Activated naive CD8-positive, alpha-beta T cell treated with anti-CD3 and anti-CD28 coated beads, Interleukin-2, amount 50 U/mL, for 24 hours (primary cell): ENCODE measurements around the gene ADSS1.

Experiments
- ATAC-seq: fragments of 150-1000 bp; cut with Tn5 transposase; one replicate; pipeline ENCODE4 v1.10.0; 2021
- DNase-seq: peaks from one replicate; pipeline ENCODE4 v3.0.0; 2021
- H3K27ac Mint-ChIP-seq: one replicate; pipeline ENCODE4 v1.8.0; 2021; ENCODE audit warnings: mild to moderate bottlenecking, mixed read lengths
- H3K27me3 Mint-ChIP-seq: one replicate; pipeline ENCODE4 v1.8.0; 2021; ENCODE audit warnings: mixed read lengths
- H3K36me3 Mint-ChIP-seq: one replicate; pipeline ENCODE4 v1.8.0; 2021; ENCODE audit warnings: low read depth, mixed read lengths
- H3K4me1 Mint-ChIP-seq: one replicate; pipeline ENCODE4 v1.8.0; 2021; ENCODE audit warnings: mixed read lengths
- H3K4me3 Mint-ChIP-seq: one replicate; pipeline ENCODE4 v1.8.0; 2021; ENCODE audit warnings: mild to moderate bottlenecking, moderate library complexity, mixed read lengths
- H3K9me3 Mint-ChIP-seq: one replicate; pipeline ENCODE4 v1.8.0; 2021; ENCODE audit warnings: mixed read lengths

The ADSS1 gene

GRCh38 chr14:104692939-104693315 is 31.1 kb upstream of the ADSS1 start:
- peaks cover 39% of the 10 kb centered on the region for H3K4me1 Mint-ChIP-seq
- H3K27ac Mint-ChIP-seq: no peak overlapping the region
- H3K36me3 Mint-ChIP-seq: peaks cover 7% of the 10 kb centered on the region
- DNase-seq (no peak), ATAC-seq (no peak)
- H3K27me3 Mint-ChIP-seq: no peaks in the 10 kb centered on the region
- no peak overlapping the region for H3K4me3 Mint-ChIP-seq
- H3K9me3 Mint-ChIP-seq: no peaks in the 10 kb centered on the region

- Mint-ChIP-seq H3K4me1 (peaks cover 35% of the 10 kb centered on the region), H3K27me3 (no peaks in the 10 kb centered on the region), H3K36me3 (peaks cover 7% of the 10 kb centered on the region), H3K27ac (no peak overlapping the region), H3K4me3 (peak overlapping the region; percentile 50), H3K9me3 (no peaks in the 10 kb centered on the region)
- DNase-seq (no peak), ATAC-seq (no peak)
Observed at GRCh38 chr14:104693482-104694431, 30.3 kb upstream of the ADSS1 start.

- Mint-ChIP-seq H3K36me3 (peaks cover 7% of the 10 kb centered on the region), H3K4me3 (peak overlapping the region; percentile 50), H3K9me3 (no peaks in the 10 kb centered on the region), H3K27me3 (no peaks in the 10 kb centered on the region), H3K4me1 (peaks cover 33% of the 10 kb centered on the region), H3K27ac (peak overlapping the region; percentile 71)
- ATAC-seq (no peak), DNase-seq (no peak)
Observed at GRCh38 chr14:104694475-104694950, 29.5 kb upstream of the ADSS1 start.

- Mint-ChIP-seq H3K36me3 (peaks cover 7% of the 10 kb centered on the region), H3K9me3 (no peaks in the 10 kb centered on the region), H3K4me1 (peaks cover 33% of the 10 kb centered on the region), H3K27ac (peak overlapping the region; percentile 71), H3K4me3 (peak overlapping the region; percentile 50), H3K27me3 (no peaks in the 10 kb centered on the region)
- DNase-seq (peak; percentile 54), ATAC-seq (peak; percentile 83)
Observed at GRCh38 chr14:104694991-104695659, 28.9 kb upstream of the ADSS1 start.

- ATAC-seq (no peak), DNase-seq (no peak)
- no peaks in the 10 kb centered on the region for H3K9me3 Mint-ChIP-seq
- peak overlapping the region; percentile 71 for H3K27ac Mint-ChIP-seq
- peaks cover 33% of the 10 kb centered on the region for H3K4me1 Mint-ChIP-seq
- no peaks in the 10 kb centered on the region for H3K27me3 Mint-ChIP-seq
- peaks cover 7% of the 10 kb centered on the region for H3K36me3 Mint-ChIP-seq
- H3K4me3 Mint-ChIP-seq: no peak overlapping the region
Observed at GRCh38 chr14:104695660-104696000, 28.4 kb upstream of the ADSS1 start.

- Mint-ChIP-seq H3K4me1 (peaks cover 24% of the 10 kb centered on the region), H3K27ac (no peak overlapping the region)
Observed at GRCh38 chr14:104696671-104697316, 27.2 kb upstream of the ADSS1 start.

GRCh38 chr14:104697317-104697703 is 26.7 kb upstream of the ADSS1 start:
- ATAC-seq: no peak
- peaks cover 7% of the 10 kb centered on the region for H3K36me3 Mint-ChIP-seq
- H3K4me3 Mint-ChIP-seq: no peak overlapping the region
- H3K4me1 Mint-ChIP-seq: peaks cover 24% of the 10 kb centered on the region
- no peak overlapping the region for H3K27ac Mint-ChIP-seq
- no peaks in the 10 kb centered on the region for H3K9me3 Mint-ChIP-seq
- H3K27me3 Mint-ChIP-seq: no peaks in the 10 kb centered on the region
- DNase-seq: no peak

More at GRCh38 chr14:104696671-104697316, 27.2 kb upstream of the ADSS1 start:
- Mint-ChIP-seq H3K4me3 (no peak overlapping the region), H3K9me3 (no peaks in the 10 kb centered on the region), H3K27me3 (no peaks in the 10 kb centered on the region), H3K36me3 (peaks cover 7% of the 10 kb centered on the region)
- no peak for ATAC-seq
- DNase-seq: no peak

- peaks cover 24% of the 10 kb centered on the region for H3K4me1 Mint-ChIP-seq
- no peak overlapping the region for H3K27ac Mint-ChIP-seq
- H3K27me3 Mint-ChIP-seq: no peaks in the 10 kb centered on the region
- no peaks in the 10 kb centered on the region for H3K9me3 Mint-ChIP-seq
- peaks cover 7% of the 10 kb centered on the region for H3K36me3 Mint-ChIP-seq
- H3K4me3 Mint-ChIP-seq: no peak overlapping the region
- ATAC-seq (no peak), DNase-seq (no peak)
Observed at GRCh38 chr14:104697892-104698583, 26.0 kb upstream of the ADSS1 start.

GRCh38 chr14:104698688-104699425 is 25.2 kb upstream of the ADSS1 start:
- Mint-ChIP-seq H3K27me3 (no peaks in the 10 kb centered on the region), H3K4me1 (peaks cover 22% of the 10 kb centered on the region), H3K36me3 (peaks cover 9% of the 10 kb centered on the region), H3K9me3 (no peaks in the 10 kb centered on the region), H3K27ac (no peak overlapping the region), H3K4me3 (no peak overlapping the region)
- DNase-seq (no peak), ATAC-seq (no peak)

- DNase-seq: no peak
- H3K36me3 Mint-ChIP-seq: peaks cover 11% of the 10 kb centered on the region
- no peak for ATAC-seq
- H3K4me3 Mint-ChIP-seq: no peak overlapping the region
- H3K4me1 Mint-ChIP-seq: peaks cover 18% of the 10 kb centered on the region
- H3K9me3 Mint-ChIP-seq: no peaks in the 10 kb centered on the region
- no peak overlapping the region for H3K27ac Mint-ChIP-seq
- no peaks in the 10 kb centered on the region for H3K27me3 Mint-ChIP-seq
Observed at GRCh38 chr14:104699426-104699748, 24.6 kb upstream of the ADSS1 start.

GRCh38 chr14:104700225-104700651 is 23.8 kb upstream of the ADSS1 start:
- Mint-ChIP-seq H3K4me1 (peaks cover 10% of the 10 kb centered on the region), H3K36me3 (peaks cover 9% of the 10 kb centered on the region), H3K27ac (no peak overlapping the region), H3K27me3 (no peaks in the 10 kb centered on the region), H3K4me3 (no peak overlapping the region), H3K9me3 (no peaks in the 10 kb centered on the region)
- DNase-seq (no peak), ATAC-seq (no peak)

GRCh38 chr14:104700747-104701217 is 23.2 kb upstream of the ADSS1 start:
- DNase-seq (no peak), ATAC-seq (no peak)
- no peak overlapping the region for H3K27ac Mint-ChIP-seq
- H3K4me3 Mint-ChIP-seq: no peak overlapping the region
- H3K4me1 Mint-ChIP-seq: peaks cover 5% of the 10 kb centered on the region
- H3K36me3 Mint-ChIP-seq: peaks cover 7% of the 10 kb centered on the region
- H3K9me3 Mint-ChIP-seq: no peaks in the 10 kb centered on the region
- H3K27me3 Mint-ChIP-seq: no peaks in the 10 kb centered on the region

GRCh38 chr14:104701383-104702076 is 22.5 kb upstream of the ADSS1 start:
- Mint-ChIP-seq H3K27ac (no peak overlapping the region), H3K4me1 (peaks cover 2% of the 10 kb centered on the region), H3K4me3 (no peak overlapping the region), H3K27me3 (no peaks in the 10 kb centered on the region), H3K9me3 (no peaks in the 10 kb centered on the region), H3K36me3 (peaks cover 4% of the 10 kb centered on the region)
- DNase-seq (no peak), ATAC-seq (no peak)
